ENCODE data around the gene NDRG3. TPM values are rescaled to one million over a fixed set of nuclear protein-coding genes. Genes with fewer than 3 reads are reported as not detected.

NDRG3 gene
- total and polyA plus RNA-seq, 2 donors from 2014 or later: 25.3 to 26.4 TPM

GRCh38 chr20:36726168-36726567, 19.7 kb downstream of the NDRG3 start:
- Histone ChIP-seq H3K4me3 (ENCODE audit: low read length in 3 of 3) (no peak overlapping the region), H3K36me3 (ENCODE audit: control insufficient read depth in 2 of 3, insufficient read depth in 3 of 3, low read length in 3 of 3) (no peaks in the 10 kb centered on the region), H3K9ac (ENCODE audit: low read length in 3 of 3) (no peak overlapping the region), H3K9me3 (ENCODE audit: control insufficient read depth in 2 of 3, insufficient read depth in 1 of 3, low read length in 3 of 3) (no peaks in the 10 kb centered on the region), H3K4me1 (ENCODE audit: control insufficient read depth in 2 of 3, insufficient read depth in 2 of 3, low read depth in 1 of 3, low read length in 3 of 3) (no peaks in the 10 kb centered on the region), H3K27me3 (ENCODE audit: control insufficient read depth, insufficient read depth, low read length) (no peaks in the 10 kb centered on the region), H3K27ac (ENCODE audit: low read depth in 2 of 2, low read length in 2 of 2) (no peak overlapping the region)
- DNase-seq (no peak), FAIRE-seq (no peak)
- TF ChIP-seq, protein P1, sequence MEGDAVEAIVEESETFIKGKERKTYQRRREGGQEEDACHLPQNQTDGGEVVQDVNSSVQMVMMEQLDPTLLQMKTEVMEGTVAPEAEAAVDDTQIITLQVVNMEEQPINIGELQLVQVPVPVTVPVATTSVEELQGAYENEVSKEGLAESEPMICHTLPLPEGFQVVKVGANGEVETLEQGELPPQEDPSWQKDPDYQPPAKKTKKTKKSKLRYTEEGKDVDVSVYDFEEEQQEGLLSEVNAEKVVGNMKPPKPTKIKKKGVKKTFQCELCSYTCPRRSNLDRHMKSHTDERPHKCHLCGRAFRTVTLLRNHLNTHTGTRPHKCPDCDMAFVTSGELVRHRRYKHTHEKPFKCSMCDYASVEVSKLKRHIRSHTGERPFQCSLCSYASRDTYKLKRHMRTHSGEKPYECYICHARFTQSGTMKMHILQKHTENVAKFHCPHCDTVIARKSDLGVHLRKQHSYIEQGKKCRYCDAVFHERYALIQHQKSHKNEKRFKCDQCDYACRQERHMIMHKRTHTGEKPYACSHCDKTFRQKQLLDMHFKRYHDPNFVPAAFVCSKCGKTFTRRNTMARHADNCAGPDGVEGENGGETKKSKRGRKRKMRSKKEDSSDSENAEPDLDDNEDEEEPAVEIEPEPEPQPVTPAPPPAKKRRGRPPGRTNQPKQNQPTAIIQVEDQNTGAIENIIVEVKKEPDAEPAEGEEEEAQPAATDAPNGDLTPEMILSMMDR (IDR thresholded peaks at IDR 0.05; ENCODE audit: borderline replicate concordance, extremely low read depth, insufficient read depth): no peak
- intact Hi-C loops (cut with DNase I): no loop called here

DNA sequence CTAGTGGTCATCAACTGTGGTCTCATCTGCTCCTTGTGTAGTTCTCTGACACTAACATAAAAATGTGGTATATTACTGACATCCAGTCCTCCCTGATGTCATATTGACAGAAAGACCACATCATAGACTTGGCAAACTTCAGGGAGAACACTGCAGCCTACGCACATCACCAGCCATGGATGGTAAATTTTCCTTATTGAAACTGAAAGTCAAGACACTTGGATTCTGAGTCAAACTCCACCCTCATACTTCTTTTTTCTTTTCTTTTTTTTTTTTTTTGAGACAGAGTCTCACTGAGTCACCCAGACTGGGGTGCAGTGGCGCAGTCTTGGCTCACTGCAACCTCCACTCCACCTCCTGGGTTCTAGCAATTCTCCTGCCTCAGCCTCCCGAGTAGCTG, 25.4 kb downstream of the NDRG3 start:
- H3K9ac ChIP-seq (ENCODE audit: low read length in 3 of 3): no peak overlapping the region
- no peaks in the 10 kb centered on the region for H3K36me3 ChIP-seq (ENCODE audit: control insufficient read depth in 2 of 3, insufficient read depth in 3 of 3, low read length in 3 of 3)
- H3K27me3 ChIP-seq (ENCODE audit: control insufficient read depth, insufficient read depth, low read length): no peaks in the 10 kb centered on the region
- no peaks in the 10 kb centered on the region for H3K4me1 ChIP-seq (ENCODE audit: control insufficient read depth in 2 of 3, insufficient read depth in 2 of 3, low read depth in 1 of 3, low read length in 3 of 3)
- intact Hi-C loops (cut with DNase I): no loop called here
- DNase-seq (no peak), FAIRE-seq (no peak)
- no peaks in the 10 kb centered on the region for H3K9me3 ChIP-seq (ENCODE audit: control insufficient read depth in 2 of 3, insufficient read depth in 1 of 3, low read length in 3 of 3)
- TF ChIP-seq, protein P1 (IDR thresholded peaks at IDR 0.05; ENCODE audit: borderline replicate concordance, extremely low read depth, insufficient read depth): no peak
- no peak overlapping the region for H3K27ac ChIP-seq (ENCODE audit: low read depth in 2 of 2, low read length in 2 of 2)
- no peak overlapping the region for H3K4me3 ChIP-seq (ENCODE audit: low read length in 3 of 3)

DNA sequence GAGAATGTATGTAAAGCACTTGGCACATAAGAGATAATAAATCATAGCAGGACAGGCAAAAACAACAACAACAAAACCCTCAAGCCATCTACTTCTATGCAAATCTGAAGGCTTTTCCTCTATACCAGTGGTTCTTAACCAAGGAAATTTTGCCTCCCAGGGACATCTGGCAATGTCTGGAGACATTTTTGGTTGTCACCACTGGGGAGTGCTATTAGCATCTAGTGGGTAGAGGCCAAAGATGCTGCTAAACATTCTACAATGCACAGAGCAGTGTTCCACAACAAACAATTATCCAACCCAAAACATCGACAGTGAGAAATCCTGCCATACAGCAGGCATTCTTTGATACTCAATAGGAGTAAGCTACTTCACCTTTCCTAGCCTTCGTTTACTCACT, 28.2 kb downstream of the NDRG3 start:
- no peaks in the 10 kb centered on the region for H3K36me3 ChIP-seq (ENCODE audit: control insufficient read depth in 2 of 3, insufficient read depth in 3 of 3, low read length in 3 of 3)
- no peak overlapping the region for H3K9ac ChIP-seq (ENCODE audit: low read length in 3 of 3)
- FAIRE-seq (no peak), DNase-seq (no peak)
- no peak overlapping the region for H3K27ac ChIP-seq (ENCODE audit: low read depth in 2 of 2, low read length in 2 of 2)
- TF ChIP-seq, protein P1 (IDR thresholded peaks at IDR 0.05; ENCODE audit: borderline replicate concordance, extremely low read depth, insufficient read depth): no peak
- no peaks in the 10 kb centered on the region for H3K27me3 ChIP-seq (ENCODE audit: control insufficient read depth, insufficient read depth, low read length)
- H3K9me3 ChIP-seq (ENCODE audit: control insufficient read depth in 2 of 3, insufficient read depth in 1 of 3, low read length in 3 of 3): no peaks in the 10 kb centered on the region
- no peak overlapping the region for H3K4me3 ChIP-seq (ENCODE audit: low read length in 3 of 3)
- intact Hi-C loops (cut with DNase I): no loop called here
- no peaks in the 10 kb centered on the region for H3K4me1 ChIP-seq (ENCODE audit: control insufficient read depth in 2 of 3, insufficient read depth in 2 of 3, low read depth in 1 of 3, low read length in 3 of 3)

DNA sequence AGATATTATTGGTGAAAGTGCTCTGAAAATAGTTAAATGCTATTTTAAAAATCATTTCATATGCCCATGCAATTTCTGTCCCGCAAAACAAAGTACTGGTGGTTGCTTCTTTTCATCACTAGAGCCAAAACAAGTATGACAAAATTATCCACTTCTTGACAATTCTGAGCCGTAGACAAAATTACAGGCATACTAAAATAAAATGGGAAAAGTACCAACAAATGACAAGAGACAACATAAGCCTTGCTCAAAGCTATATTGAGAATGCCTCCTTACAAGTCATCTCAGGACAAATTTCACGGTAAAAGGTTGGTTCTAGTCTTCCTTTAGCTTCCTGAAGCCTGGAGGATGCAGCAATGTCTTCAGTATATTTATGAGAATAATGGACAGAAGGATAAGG, 28.9 kb downstream of the NDRG3 start:
- intact Hi-C loops (cut with DNase I): no loop called here
- H3K9ac ChIP-seq (ENCODE audit: low read length in 3 of 3): no peak overlapping the region
- no peak for DNase-seq
- no peaks in the 10 kb centered on the region for H3K27me3 ChIP-seq (ENCODE audit: control insufficient read depth, insufficient read depth, low read length)
- no peaks in the 10 kb centered on the region for H3K36me3 ChIP-seq (ENCODE audit: control insufficient read depth in 2 of 3, insufficient read depth in 3 of 3, low read length in 3 of 3)
- no peak overlapping the region for H3K4me3 ChIP-seq (ENCODE audit: low read length in 3 of 3)
- H3K4me1 ChIP-seq (ENCODE audit: control insufficient read depth in 2 of 3, insufficient read depth in 2 of 3, low read depth in 1 of 3, low read length in 3 of 3): no peaks in the 10 kb centered on the region
- H3K27ac ChIP-seq (ENCODE audit: low read depth in 2 of 2, low read length in 2 of 2): no peak overlapping the region
- no peaks in the 10 kb centered on the region for H3K9me3 ChIP-seq (ENCODE audit: control insufficient read depth in 2 of 3, insufficient read depth in 1 of 3, low read length in 3 of 3)
- TF ChIP-seq, protein P1 (IDR thresholded peaks at IDR 0.05; ENCODE audit: borderline replicate concordance, extremely low read depth, insufficient read depth): no peak
- no peak for FAIRE-seq
